ENCODE data around the gene PDYN. TPM values are rescaled to one million over a fixed set of nuclear protein-coding genes. Genes with fewer than 3 reads are reported as not detected.

The PDYN gene
- total RNA-seq, 3 donors from 2014 or later: not detected

DNA sequence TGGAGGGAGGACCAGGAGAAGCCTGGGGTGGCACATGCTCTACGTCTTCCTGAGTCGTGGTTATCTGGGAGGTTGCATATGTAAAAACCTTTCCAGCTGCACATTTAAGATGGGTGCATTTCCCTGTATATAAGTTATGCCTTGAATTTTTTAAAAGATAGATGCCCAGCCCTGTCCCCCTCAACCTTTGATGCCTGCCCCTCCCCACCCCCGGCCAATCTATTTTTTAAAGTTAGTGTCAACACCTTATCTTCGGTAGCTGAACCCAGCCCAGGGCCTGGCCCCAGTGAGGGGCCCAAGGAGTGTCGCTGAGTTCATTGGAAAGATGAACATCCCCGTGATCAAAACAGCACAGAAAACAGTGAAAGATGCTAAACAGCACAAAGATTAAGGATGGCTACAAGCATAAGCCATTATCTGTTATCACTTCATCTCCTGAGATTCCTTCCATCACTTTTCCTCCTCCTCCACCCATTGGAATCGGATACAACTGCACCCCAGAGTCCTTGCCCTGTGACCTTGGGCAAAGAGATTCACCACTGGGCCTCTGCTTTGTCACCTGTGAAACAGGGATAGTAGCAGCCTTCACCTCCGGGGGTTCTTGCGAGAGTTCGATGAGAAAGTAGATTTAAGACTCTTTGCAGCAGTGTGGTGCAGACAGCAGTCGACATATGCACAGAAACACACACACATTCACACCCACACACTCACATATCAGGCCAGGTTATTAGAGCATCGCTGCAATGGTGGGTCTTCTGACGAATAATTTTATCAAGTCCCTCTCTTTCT is 51.2 kb downstream of the PDYN start:
- peaks cover 9% of the 10 kb centered on the region for H3K4me1 ChIP-seq (ENCODE audit: low read depth)
- intact Hi-C loops (cut with DNase I, micrococcal nuclease): no loop called here
- DNase-seq (no peak), ATAC-seq (no peak)
- H3K36me3 ChIP-seq (ENCODE audit: low read depth): no peaks in the 10 kb centered on the region
- no peak overlapping the region for H3K4me3 ChIP-seq
- H3K9me3 ChIP-seq: no peaks in the 10 kb centered on the region
- TF ChIP-seq CTCF (IDR thresholded peaks at IDR 0.05): no peak

GRCh38 chr20:1942061-1942460 is 51.8 kb downstream of the PDYN start:
- no peak for DNase-seq
- intact Hi-C loops (cut with DNase I, micrococcal nuclease): no loop called here
- no peak overlapping the region for H3K4me3 ChIP-seq
- no peaks in the 10 kb centered on the region for H3K9me3 ChIP-seq
- ATAC-seq: no peak
- no peaks in the 10 kb centered on the region for H3K36me3 ChIP-seq (ENCODE audit: low read depth)
- TF ChIP-seq CTCF (IDR thresholded peaks at IDR 0.05): no peak
- H3K4me1 ChIP-seq (ENCODE audit: low read depth): peaks cover 7% of the 10 kb centered on the region

- H3K4me3 ChIP-seq: no peak overlapping the region
- H3K9me3 ChIP-seq: no peaks in the 10 kb centered on the region
- intact Hi-C loops (cut with DNase I, micrococcal nuclease): no loop called here
- H3K36me3 ChIP-seq (ENCODE audit: low read depth): no peaks in the 10 kb centered on the region
- no peak for TF ChIP-seq CTCF (IDR thresholded peaks at IDR 0.05)
- no peaks in the 10 kb centered on the region for H3K4me1 ChIP-seq (ENCODE audit: low read depth)
- ATAC-seq: no peak
- DNase-seq: no peak
Observed at GRCh38 chr20:1941226-1941625, 52.6 kb downstream of the PDYN start.

- TF ChIP-seq CTCF (IDR thresholded peaks at IDR 0.05): no peak
- Histone ChIP-seq H3K9me3 (no peaks in the 10 kb centered on the region), H3K4me3 (no peak overlapping the region), H3K36me3 (ENCODE audit: low read depth) (no peaks in the 10 kb centered on the region), H3K4me1 (ENCODE audit: low read depth) (no peaks in the 10 kb centered on the region)
- no peak for ATAC-seq
- no peak for DNase-seq
- intact Hi-C loops (cut with DNase I, micrococcal nuclease): no loop called here
Observed at GRCh38 chr20:1940581-1940980, 53.3 kb downstream of the PDYN start.

- H3K4me1 ChIP-seq (ENCODE audit: low read depth): no peaks in the 10 kb centered on the region
- ATAC-seq: no peak
- DNase-seq: no peak
- intact Hi-C loops (cut with DNase I, micrococcal nuclease): no loop called here
- TF ChIP-seq CTCF (IDR thresholded peaks at IDR 0.05): no peak
- H3K4me3 ChIP-seq: no peak overlapping the region
- H3K9me3 ChIP-seq: no peaks in the 10 kb centered on the region
- H3K36me3 ChIP-seq (ENCODE audit: low read depth): no peaks in the 10 kb centered on the region
Observed at GRCh38 chr20:1939270-1939595, 54.6 kb downstream of the PDYN start.

All from mucosa of descending colon (tissue), 3 donors.